ENCODE results near the gene MAJIN.

GRCh38 chr11:64999478-64999877 lies 27.6 kb upstream of the MAJIN start:
- no peak for TF ChIP-seq ARNTL (CRISPR knock-in tag; IDR thresholded peaks at IDR 0.05; ENCODE audit: borderline replicate concordance, low read depth)
- no peak for TF ChIP-seq ZFP30 (CRISPR knock-in tag; IDR thresholded peaks at IDR 0.05)
- TF ChIP-seq GLIS3 (CRISPR knock-in tag; IDR thresholded peaks at IDR 0.05), result no peak
- TF ChIP-seq, protein P1, sequence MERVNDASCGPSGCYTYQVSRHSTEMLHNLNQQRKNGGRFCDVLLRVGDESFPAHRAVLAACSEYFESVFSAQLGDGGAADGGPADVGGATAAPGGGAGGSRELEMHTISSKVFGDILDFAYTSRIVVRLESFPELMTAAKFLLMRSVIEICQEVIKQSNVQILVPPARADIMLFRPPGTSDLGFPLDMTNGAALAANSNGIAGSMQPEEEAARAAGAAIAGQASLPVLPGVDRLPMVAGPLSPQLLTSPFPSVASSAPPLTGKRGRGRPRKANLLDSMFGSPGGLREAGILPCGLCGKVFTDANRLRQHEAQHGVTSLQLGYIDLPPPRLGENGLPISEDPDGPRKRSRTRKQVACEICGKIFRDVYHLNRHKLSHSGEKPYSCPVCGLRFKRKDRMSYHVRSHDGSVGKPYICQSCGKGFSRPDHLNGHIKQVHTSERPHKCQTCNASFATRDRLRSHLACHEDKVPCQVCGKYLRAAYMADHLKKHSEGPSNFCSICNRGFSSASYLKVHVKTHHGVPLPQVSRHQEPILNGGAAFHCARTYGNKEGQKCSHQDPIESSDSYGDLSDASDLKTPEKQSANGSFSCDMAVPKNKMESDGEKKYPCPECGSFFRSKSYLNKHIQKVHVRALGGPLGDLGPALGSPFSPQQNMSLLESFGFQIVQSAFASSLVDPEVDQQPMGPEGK (CRISPR knock-in tag; IDR thresholded peaks at IDR 0.05; ENCODE audit: borderline replicate concordance), result no peak
